ENCODE data around the gene GPANK1. TPM values are rescaled to one million over a fixed set of nuclear protein-coding genes. Genes with fewer than 3 reads are reported as not detected.

GPANK1 gene
- total and polyA plus RNA-seq, 2 of the 13 experiments (the other 11 are each of a cell fraction or from before 2014, with no cell fraction given) = 15.4 to 22.8 TPM

DNA sequence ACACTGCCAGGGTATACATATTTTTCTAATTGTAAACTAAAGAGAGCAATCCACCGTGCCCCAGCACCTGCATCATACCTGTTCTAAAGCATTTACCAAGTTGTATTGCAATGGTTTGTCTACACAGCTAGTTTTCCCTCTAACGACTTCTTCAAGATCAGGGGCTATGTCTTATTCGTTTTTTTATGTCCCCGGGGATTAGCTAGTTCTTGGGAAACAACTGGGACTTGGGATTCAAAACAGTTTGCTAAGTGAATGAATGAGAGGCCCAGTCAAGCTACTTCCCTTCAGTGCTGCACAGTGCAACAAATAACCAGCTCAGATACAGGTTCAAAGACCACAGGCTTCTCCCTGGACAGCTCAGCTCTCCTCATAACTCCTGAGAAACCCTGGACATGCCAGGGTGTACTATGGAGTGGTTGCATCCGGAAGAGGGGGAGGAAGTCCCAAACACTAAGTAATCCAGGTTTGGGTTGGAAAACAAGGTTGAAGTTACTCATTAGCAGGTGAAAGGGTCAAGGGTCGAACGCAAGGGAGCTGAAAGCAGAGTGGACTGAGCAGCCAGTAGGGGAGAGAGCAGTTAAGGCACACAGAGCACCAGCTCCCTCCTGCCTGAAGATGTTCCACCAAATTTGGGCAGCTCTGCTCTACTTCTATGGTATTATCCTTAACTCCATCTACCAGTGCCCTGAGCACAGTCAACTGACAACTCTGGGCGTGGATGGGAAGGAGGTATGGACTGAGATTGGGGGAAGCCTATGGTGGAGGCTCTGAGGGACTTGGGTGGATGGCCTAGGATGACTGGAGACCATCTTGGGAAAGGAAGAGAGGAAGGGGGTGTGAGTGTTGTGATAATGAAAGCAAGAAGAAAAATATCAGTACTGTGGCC is 9.2 kb downstream of the GPANK1 start, which contains the start of gene APOM (continued):
- TF ChIP-seq, protein P1, sequence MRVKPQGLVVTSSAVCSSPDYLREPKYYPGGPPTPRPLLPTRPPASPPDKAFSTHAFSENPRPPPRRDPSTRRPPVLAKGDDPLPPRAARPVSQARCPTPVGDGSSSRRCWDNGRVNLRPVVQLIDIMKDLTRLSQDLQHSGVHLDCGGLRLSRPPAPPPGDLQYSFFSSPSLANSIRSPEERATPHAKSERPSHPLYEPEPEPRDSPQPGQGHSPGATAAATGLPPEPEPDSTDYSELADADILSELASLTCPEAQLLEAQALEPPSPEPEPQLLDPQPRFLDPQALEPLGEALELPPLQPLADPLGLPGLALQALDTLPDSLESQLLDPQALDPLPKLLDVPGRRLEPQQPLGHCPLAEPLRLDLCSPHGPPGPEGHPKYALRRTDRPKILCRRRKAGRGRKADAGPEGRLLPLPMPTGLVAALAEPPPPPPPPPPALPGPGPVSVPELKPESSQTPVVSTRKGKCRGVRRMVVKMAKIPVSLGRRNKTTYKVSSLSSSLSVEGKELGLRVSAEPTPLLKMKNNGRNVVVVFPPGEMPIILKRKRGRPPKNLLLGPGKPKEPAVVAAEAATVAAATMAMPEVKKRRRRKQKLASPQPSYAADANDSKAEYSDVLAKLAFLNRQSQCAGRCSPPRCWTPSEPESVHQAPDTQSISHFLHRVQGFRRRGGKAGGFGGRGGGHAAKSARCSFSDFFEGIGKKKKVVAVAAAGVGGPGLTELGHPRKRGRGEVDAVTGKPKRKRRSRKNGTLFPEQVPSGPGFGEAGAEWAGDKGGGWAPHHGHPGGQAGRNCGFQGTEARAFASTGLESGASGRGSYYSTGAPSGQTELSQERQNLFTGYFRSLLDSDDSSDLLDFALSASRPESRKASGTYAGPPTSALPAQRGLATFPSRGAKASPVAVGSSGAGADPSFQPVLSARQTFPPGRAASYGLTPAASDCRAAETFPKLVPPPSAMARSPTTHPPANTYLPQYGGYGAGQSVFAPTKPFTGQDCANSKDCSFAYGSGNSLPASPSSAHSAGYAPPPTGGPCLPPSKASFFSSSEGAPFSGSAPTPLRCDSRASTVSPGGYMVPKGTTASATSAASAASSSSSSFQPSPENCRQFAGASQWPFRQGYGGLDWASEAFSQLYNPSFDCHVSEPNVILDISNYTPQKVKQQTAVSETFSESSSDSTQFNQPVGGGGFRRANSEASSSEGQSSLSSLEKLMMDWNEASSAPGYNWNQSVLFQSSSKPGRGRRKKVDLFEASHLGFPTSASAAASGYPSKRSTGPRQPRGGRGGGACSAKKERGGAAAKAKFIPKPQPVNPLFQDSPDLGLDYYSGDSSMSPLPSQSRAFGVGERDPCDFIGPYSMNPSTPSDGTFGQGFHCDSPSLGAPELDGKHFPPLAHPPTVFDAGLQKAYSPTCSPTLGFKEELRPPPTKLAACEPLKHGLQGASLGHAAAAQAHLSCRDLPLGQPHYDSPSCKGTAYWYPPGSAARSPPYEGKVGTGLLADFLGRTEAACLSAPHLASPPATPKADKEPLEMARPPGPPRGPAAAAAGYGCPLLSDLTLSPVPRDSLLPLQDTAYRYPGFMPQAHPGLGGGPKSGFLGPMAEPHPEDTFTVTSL (CRISPR knock-in tag; IDR thresholded peaks at IDR 0.05; ENCODE audit: borderline replicate concordance) = peak; percentile 91; the same call in 1 of the 2 replicates
- TF ChIP-seq, protein P2, sequence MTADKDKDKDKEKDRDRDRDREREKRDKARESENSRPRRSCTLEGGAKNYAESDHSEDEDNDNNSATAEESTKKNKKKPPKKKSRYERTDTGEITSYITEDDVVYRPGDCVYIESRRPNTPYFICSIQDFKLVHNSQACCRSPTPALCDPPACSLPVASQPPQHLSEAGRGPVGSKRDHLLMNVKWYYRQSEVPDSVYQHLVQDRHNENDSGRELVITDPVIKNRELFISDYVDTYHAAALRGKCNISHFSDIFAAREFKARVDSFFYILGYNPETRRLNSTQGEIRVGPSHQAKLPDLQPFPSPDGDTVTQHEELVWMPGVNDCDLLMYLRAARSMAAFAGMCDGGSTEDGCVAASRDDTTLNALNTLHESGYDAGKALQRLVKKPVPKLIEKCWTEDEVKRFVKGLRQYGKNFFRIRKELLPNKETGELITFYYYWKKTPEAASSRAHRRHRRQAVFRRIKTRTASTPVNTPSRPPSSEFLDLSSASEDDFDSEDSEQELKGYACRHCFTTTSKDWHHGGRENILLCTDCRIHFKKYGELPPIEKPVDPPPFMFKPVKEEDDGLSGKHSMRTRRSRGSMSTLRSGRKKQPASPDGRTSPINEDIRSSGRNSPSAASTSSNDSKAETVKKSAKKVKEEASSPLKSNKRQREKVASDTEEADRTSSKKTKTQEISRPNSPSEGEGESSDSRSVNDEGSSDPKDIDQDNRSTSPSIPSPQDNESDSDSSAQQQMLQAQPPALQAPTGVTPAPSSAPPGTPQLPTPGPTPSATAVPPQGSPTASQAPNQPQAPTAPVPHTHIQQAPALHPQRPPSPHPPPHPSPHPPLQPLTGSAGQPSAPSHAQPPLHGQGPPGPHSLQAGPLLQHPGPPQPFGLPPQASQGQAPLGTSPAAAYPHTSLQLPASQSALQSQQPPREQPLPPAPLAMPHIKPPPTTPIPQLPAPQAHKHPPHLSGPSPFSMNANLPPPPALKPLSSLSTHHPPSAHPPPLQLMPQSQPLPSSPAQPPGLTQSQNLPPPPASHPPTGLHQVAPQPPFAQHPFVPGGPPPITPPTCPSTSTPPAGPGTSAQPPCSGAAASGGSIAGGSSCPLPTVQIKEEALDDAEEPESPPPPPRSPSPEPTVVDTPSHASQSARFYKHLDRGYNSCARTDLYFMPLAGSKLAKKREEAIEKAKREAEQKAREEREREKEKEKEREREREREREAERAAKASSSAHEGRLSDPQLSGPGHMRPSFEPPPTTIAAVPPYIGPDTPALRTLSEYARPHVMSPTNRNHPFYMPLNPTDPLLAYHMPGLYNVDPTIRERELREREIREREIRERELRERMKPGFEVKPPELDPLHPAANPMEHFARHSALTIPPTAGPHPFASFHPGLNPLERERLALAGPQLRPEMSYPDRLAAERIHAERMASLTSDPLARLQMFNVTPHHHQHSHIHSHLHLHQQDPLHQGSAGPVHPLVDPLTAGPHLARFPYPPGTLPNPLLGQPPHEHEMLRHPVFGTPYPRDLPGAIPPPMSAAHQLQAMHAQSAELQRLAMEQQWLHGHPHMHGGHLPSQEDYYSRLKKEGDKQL (CRISPR knock-in tag; IDR thresholded peaks at IDR 0.05; ENCODE audit: low read depth) = peak; percentile 83
- TF ChIP-seq, protein P3, sequence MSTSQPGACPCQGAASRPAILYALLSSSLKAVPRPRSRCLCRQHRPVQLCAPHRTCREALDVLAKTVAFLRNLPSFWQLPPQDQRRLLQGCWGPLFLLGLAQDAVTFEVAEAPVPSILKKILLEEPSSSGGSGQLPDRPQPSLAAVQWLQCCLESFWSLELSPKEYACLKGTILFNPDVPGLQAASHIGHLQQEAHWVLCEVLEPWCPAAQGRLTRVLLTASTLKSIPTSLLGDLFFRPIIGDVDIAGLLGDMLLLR (CRISPR knock-in tag; IDR thresholded peaks at IDR 0.05) = no peak; the same call in 1 of the 2 replicates
- TF ChIP-seq ZNF331 (CRISPR knock-in tag; IDR thresholded peaks at IDR 0.05) (peak; percentile 98), YEATS2 (CRISPR knock-in tag; IDR thresholded peaks at IDR 0.05; ENCODE audit: borderline replicate concordance) (peak; percentile 92; the same call in 1 of the 2 replicates), ZNF564 (CRISPR knock-in tag; IDR thresholded peaks at IDR 0.05) (peak; percentile 94), MED1 (CRISPR knock-in tag; IDR thresholded peaks at IDR 0.05) (peak; percentile 99)
- TF ChIP-seq, protein P4, sequence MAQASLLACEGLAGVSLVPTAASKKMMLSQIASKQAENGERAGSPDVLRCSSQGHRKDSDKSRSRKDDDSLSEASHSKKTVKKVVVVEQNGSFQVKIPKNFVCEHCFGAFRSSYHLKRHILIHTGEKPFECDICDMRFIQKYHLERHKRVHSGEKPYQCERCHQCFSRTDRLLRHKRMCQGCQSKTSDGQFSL (CRISPR knock-in tag; IDR thresholded peaks at IDR 0.05) = peak; percentile 91
- TF ChIP-seq, protein P5, sequence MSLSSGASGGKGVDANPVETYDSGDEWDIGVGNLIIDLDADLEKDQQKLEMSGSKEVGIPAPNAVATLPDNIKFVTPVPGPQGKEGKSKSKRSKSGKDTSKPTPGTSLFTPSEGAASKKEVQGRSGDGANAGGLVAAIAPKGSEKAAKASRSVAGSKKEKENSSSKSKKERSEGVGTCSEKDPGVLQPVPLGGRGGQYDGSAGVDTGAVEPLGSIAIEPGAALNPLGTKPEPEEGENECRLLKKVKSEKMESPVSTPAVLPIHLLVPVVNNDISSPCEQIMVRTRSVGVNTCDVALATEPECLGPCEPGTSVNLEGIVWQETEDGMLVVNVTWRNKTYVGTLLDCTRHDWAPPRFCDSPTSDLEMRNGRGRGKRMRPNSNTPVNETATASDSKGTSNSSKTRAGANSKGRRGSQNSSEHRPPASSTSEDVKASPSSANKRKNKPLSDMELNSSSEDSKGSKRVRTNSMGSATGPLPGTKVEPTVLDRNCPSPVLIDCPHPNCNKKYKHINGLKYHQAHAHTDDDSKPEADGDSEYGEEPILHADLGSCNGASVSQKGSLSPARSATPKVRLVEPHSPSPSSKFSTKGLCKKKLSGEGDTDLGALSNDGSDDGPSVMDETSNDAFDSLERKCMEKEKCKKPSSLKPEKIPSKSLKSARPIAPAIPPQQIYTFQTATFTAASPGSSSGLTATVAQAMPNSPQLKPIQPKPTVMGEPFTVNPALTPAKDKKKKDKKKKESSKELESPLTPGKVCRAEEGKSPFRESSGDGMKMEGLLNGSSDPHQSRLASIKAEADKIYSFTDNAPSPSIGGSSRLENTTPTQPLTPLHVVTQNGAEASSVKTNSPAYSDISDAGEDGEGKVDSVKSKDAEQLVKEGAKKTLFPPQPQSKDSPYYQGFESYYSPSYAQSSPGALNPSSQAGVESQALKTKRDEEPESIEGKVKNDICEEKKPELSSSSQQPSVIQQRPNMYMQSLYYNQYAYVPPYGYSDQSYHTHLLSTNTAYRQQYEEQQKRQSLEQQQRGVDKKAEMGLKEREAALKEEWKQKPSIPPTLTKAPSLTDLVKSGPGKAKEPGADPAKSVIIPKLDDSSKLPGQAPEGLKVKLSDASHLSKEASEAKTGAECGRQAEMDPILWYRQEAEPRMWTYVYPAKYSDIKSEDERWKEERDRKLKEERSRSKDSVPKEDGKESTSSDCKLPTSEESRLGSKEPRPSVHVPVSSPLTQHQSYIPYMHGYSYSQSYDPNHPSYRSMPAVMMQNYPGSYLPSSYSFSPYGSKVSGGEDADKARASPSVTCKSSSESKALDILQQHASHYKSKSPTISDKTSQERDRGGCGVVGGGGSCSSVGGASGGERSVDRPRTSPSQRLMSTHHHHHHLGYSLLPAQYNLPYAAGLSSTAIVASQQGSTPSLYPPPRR (CRISPR knock-in tag; IDR thresholded peaks at IDR 0.05; ENCODE audit: borderline replicate concordance) = peak; percentile 87; the same call in 1 of the 2 replicates

Measured in HepG2 (cell line).